Mesenchymal stem cell (in vitro differentiated cells and primary cell): Measurements from ENCODE around the gene RPUSD2.

Experiments used
- DNase-seq: peaks from one replicate; pipeline ENCODE4 v3.0.0-alpha.2; 2013
- H2AFZ ChIP-seq: one replicate; pipeline ENCODE4 v1.6.1; 2013; ENCODE audit warnings: low read depth, mild to moderate bottlenecking, control low read depth, inconsistent platforms, low read length, moderate library complexity
- H2AK5ac ChIP-seq: 2 replicates; pipeline ENCODE4 v1.6.1; 2013; ENCODE audit warnings: low read length, moderate library complexity, mild to moderate bottlenecking, inconsistent platforms; ENCODE audit not compliant: severe bottlenecking
- H2BK120ac ChIP-seq: one replicate; pipeline ENCODE4 v1.6.1; 2013; ENCODE audit warnings: low read depth, mild to moderate bottlenecking, inconsistent platforms, low read length, moderate library complexity
- H2BK12ac ChIP-seq, 2 experiments: one replicate each; pipeline ENCODE4 v1.6.1; 2013; ENCODE audit warnings: inconsistent platforms in 2 of 2, low read length in 2 of 2, mild to moderate bottlenecking in 2 of 2, moderate library complexity in 2 of 2, control low read depth in 1 of 2
- H2BK15ac ChIP-seq: one replicate; pipeline ENCODE4 v1.6.1; 2013; ENCODE audit warnings: mild to moderate bottlenecking, low read depth, inconsistent platforms; ENCODE audit not compliant: poor library complexity, severe bottlenecking
- H2BK5ac ChIP-seq: 2 replicates; pipeline ENCODE4 v1.6.1; 2013; ENCODE audit warnings: low read depth, mild to moderate bottlenecking, low read length, control low read depth, inconsistent platforms; ENCODE audit not compliant: poor library complexity, severe bottlenecking
- H3K14ac ChIP-seq, 2 experiments: one replicate each; pipeline ENCODE4 v1.6.1; 2013; ENCODE audit warnings: inconsistent platforms in 2 of 2, low read length in 2 of 2, control low read depth in 1 of 2, mild to moderate bottlenecking in 1 of 2, moderate library complexity in 1 of 2
- H3K18ac ChIP-seq, 2 experiments: one replicate each; pipeline ENCODE4 v1.6.1; 2013; ENCODE audit warnings: inconsistent platforms in 2 of 2, low read length in 2 of 2, control low read depth in 1 of 2, low read depth in 1 of 2, mild to moderate bottlenecking in 1 of 2
- H3K23ac ChIP-seq, 2 experiments: one replicate each; pipeline ENCODE4 v1.6.1; 2013; ENCODE audit warnings: inconsistent platforms in 2 of 2, low read length in 2 of 2, mild to moderate bottlenecking in 2 of 2, moderate library complexity in 2 of 2, control low read depth in 1 of 2
- H3K27ac ChIP-seq: 2 replicates; pipeline ENCODE4 v1.5.1; 2013; ENCODE audit warnings: mild to moderate bottlenecking, moderate library complexity, low read length, control low read depth, inconsistent platforms; ENCODE audit not compliant: poor library complexity, severe bottlenecking
- H3K27me3 ChIP-seq, 2 experiments: 2 replicates each; pipeline versions ENCODE4 v1.6.1 to v1.7.0; 2013; ENCODE audit warnings: low read length in 2 of 2, mild to moderate bottlenecking in 2 of 2, moderate library complexity in 2 of 2, control low read depth in 1 of 2, inconsistent platforms in 1 of 2; ENCODE audit not compliant: control insufficient read depth in 1 of 2, insufficient read depth in 1 of 2
- H3K36me3 ChIP-seq, 2 experiments: 2 replicates each; pipeline versions ENCODE4 v1.6.1 to v1.7.0; 2013; ENCODE audit warnings: low read length in 2 of 2, control low read depth in 1 of 2, inconsistent platforms in 1 of 2, low read depth in 1 of 2, mild to moderate bottlenecking in 1 of 2; ENCODE audit not compliant: insufficient read depth in 2 of 2, control insufficient read depth in 1 of 2
- H3K4ac ChIP-seq, 2 experiments: one replicate each; pipeline ENCODE4 v1.6.1; 2013; ENCODE audit warnings: inconsistent platforms in 2 of 2, low read length in 2 of 2, mild to moderate bottlenecking in 2 of 2, moderate library complexity in 2 of 2, control low read depth in 1 of 2, low read depth in 1 of 2
- H3K4me1 ChIP-seq: 2 replicates; pipeline ENCODE4 v1.6.1; 2013; ENCODE audit warnings: low read depth, low read length, control low read depth; ENCODE audit not compliant: control insufficient read depth, insufficient read depth
- H3K4me2 ChIP-seq: 2 replicates; pipeline ENCODE4 v1.6.1; 2013; ENCODE audit warnings: low read length, mild to moderate bottlenecking, inconsistent platforms; ENCODE audit not compliant: poor library complexity, severe bottlenecking
- H3K4me3 ChIP-seq, 2 experiments: 2 replicates each; pipeline versions ENCODE4 v1.5.1 to v1.7.0; 2013; ENCODE audit warnings: low read length in 2 of 2, mild to moderate bottlenecking in 2 of 2, control low read depth in 1 of 2, low read depth in 1 of 2; ENCODE audit not compliant: insufficient read depth in 1 of 2
- H3K79me1 ChIP-seq: replicated peaks from 2 replicates; pipeline ENCODE4 v1.6.1; 2013; ENCODE audit warnings: mild to moderate bottlenecking, control low read depth, low read length, inconsistent platforms; ENCODE audit not compliant: poor library complexity, severe bottlenecking
- H3K9ac ChIP-seq: 2 replicates; pipeline ENCODE4 v1.7.0; 2013; ENCODE audit warnings: mild to moderate bottlenecking, low read length, moderate library complexity
- H3K9me3 ChIP-seq: 2 replicates; pipeline ENCODE4 v1.7.0; 2013; ENCODE audit warnings: mild to moderate bottlenecking, low read length; ENCODE audit not compliant: control insufficient read depth
- H4K8ac ChIP-seq: one replicate; pipeline ENCODE4 v1.6.1; 2013; ENCODE audit warnings: inconsistent platforms, mild to moderate bottlenecking, low read length, moderate library complexity
- H4K91ac ChIP-seq: one replicate; pipeline ENCODE4 v1.6.1; 2013; ENCODE audit warnings: mild to moderate bottlenecking, low read length, inconsistent platforms
- WGBS: methylation state at CpG from one replicate; pipeline ENCODE4 v1.1.7; 2013; ENCODE audit warnings: mixed read lengths; 5-methylcytosine and 5-hydroxymethylcytosine counted together

Gene RPUSD2

GRCh38 chr15:40594429-40594836, 25.3 kb downstream of the RPUSD2 start:
- Histone ChIP-seq H2BK12ac (no peak overlapping the region), H2AK5ac (no peak overlapping the region), H3K9me3 (no peaks in the 10 kb centered on the region), H3K79me1 (peaks cover 16% of the 10 kb centered on the region), H2BK5ac (no peak overlapping the region), H3K4me1 (peaks cover 2% of the 10 kb centered on the region), H3K27ac (peak overlapping the region; percentile 99), H3K23ac (no peak overlapping the region), H3K4me2 (peak overlapping the region; percentile 94), H3K36me3 (no peaks in the 10 kb centered on the region), H3K27me3 (no peaks in the 10 kb centered on the region), H4K91ac (no peak overlapping the region), H3K14ac (no peak overlapping the region), H2BK15ac (no peak overlapping the region), H2BK120ac (no peak overlapping the region), H3K9ac (peak overlapping the region; percentile 99), H3K18ac (peak overlapping the region in 1 of 2 experiments; percentile 62), H4K8ac (no peak overlapping the region), H3K4ac (no peak overlapping the region), H3K4me3 (peak overlapping the region; percentile 91 to 97), H2AFZ (peak overlapping the region; percentile 97)
- peak; percentile 76 for DNase-seq
- 1% methylated on average over 28 of the region's 31 CpGs for WGBS

- no peaks in the 10 kb centered on the region for H3K27me3 ChIP-seq
- no peak overlapping the region for H3K18ac ChIP-seq
- peaks cover 20% of the 10 kb centered on the region for H3K79me1 ChIP-seq
- H3K27ac ChIP-seq = no peak overlapping the region
- H4K91ac ChIP-seq = no peak overlapping the region
- peak overlapping the region; percentile 99 for H3K9ac ChIP-seq
- no peak overlapping the region for H4K8ac ChIP-seq
- no peak overlapping the region for H3K4ac ChIP-seq
- no peak overlapping the region for H2BK15ac ChIP-seq
- H3K4me2 ChIP-seq = peak overlapping the region; percentile 81
- no peak overlapping the region for H2AK5ac ChIP-seq
- H3K4me1 ChIP-seq = peaks cover 2% of the 10 kb centered on the region
- no peak overlapping the region for H3K14ac ChIP-seq
- no peak overlapping the region for H3K23ac ChIP-seq
- no peak overlapping the region for H2BK12ac ChIP-seq
- peak overlapping the region in 1 of 2 experiments; percentile 97 for H3K4me3 ChIP-seq
- no peak for DNase-seq
- H3K36me3 ChIP-seq = no peaks in the 10 kb centered on the region
- 41% methylated on average over 5 of the region's 5 CpGs for WGBS
- H2BK120ac ChIP-seq = no peak overlapping the region
- no peak overlapping the region for H2BK5ac ChIP-seq
- no peak overlapping the region for H2AFZ ChIP-seq
- H3K9me3 ChIP-seq = no peaks in the 10 kb centered on the region
Measured at GRCh38 chr15:40595219-40595618, 26.1 kb downstream of the RPUSD2 start.

GRCh38 chr15:40595773-40596172, 26.7 kb downstream of the RPUSD2 start:
- no peak overlapping the region for H3K9ac ChIP-seq
- no peak overlapping the region for H3K23ac ChIP-seq
- no peak overlapping the region for H4K91ac ChIP-seq
- no peak overlapping the region for H4K8ac ChIP-seq
- no peak for DNase-seq
- H3K4ac ChIP-seq = no peak overlapping the region
- no peaks in the 10 kb centered on the region for H3K36me3 ChIP-seq
- H2AK5ac ChIP-seq = no peak overlapping the region
- H3K79me1 ChIP-seq = peaks cover 20% of the 10 kb centered on the region
- H2BK15ac ChIP-seq = no peak overlapping the region
- no peak overlapping the region for H2BK12ac ChIP-seq
- no peak overlapping the region for H3K27ac ChIP-seq
- H3K9me3 ChIP-seq = no peaks in the 10 kb centered on the region
- no peak overlapping the region for H2BK5ac ChIP-seq
- H2AFZ ChIP-seq = no peak overlapping the region
- peaks cover 2% of the 10 kb centered on the region for H3K4me1 ChIP-seq
- H3K27me3 ChIP-seq = no peaks in the 10 kb centered on the region
- WGBS = 100% methylated on average over 2 of the region's 5 CpGs
- no peak overlapping the region for H3K4me3 ChIP-seq
- H3K18ac ChIP-seq = no peak overlapping the region
- no peak overlapping the region for H3K14ac ChIP-seq
- no peak overlapping the region for H2BK120ac ChIP-seq
- H3K4me2 ChIP-seq = no peak overlapping the region

- H2BK15ac ChIP-seq = no peak overlapping the region
- H3K27ac ChIP-seq = no peak overlapping the region
- H4K91ac ChIP-seq = no peak overlapping the region
- H3K4ac ChIP-seq = no peak overlapping the region
- H2BK5ac ChIP-seq = no peak overlapping the region
- no peak overlapping the region for H2AFZ ChIP-seq
- H3K4me3 ChIP-seq = no peak overlapping the region
- H3K4me1 ChIP-seq = no peaks in the 10 kb centered on the region
- H3K27me3 ChIP-seq = no peaks in the 10 kb centered on the region
- H3K36me3 ChIP-seq = no peaks in the 10 kb centered on the region
- H2BK12ac ChIP-seq = no peak overlapping the region
- no peak overlapping the region for H2AK5ac ChIP-seq
- no peak for DNase-seq
- no peak overlapping the region for H3K18ac ChIP-seq
- no peak overlapping the region for H3K9ac ChIP-seq
- H4K8ac ChIP-seq = no peak overlapping the region
- no peak overlapping the region for H3K23ac ChIP-seq
- WGBS = 100% methylated on average over 2 of the region's 2 CpGs
- peaks cover 20% of the 10 kb centered on the region for H3K79me1 ChIP-seq
- no peak overlapping the region for H2BK120ac ChIP-seq
- H3K4me2 ChIP-seq = no peak overlapping the region
- H3K14ac ChIP-seq = no peak overlapping the region
- H3K9me3 ChIP-seq = no peaks in the 10 kb centered on the region
Measured at GRCh38 chr15:40597024-40597423, 27.9 kb downstream of the RPUSD2 start.
